HG03571 (cell line): ENCODE measurements around the gene VWA2.

Experiments
- ATAC-seq: cut with Tn5 transposase; IDR thresholded peaks from one replicate; pipeline ENCODE4 v1.9.1; 2021; ENCODE audit not compliant: unreplicated experiment

VWA2 gene

DNA sequence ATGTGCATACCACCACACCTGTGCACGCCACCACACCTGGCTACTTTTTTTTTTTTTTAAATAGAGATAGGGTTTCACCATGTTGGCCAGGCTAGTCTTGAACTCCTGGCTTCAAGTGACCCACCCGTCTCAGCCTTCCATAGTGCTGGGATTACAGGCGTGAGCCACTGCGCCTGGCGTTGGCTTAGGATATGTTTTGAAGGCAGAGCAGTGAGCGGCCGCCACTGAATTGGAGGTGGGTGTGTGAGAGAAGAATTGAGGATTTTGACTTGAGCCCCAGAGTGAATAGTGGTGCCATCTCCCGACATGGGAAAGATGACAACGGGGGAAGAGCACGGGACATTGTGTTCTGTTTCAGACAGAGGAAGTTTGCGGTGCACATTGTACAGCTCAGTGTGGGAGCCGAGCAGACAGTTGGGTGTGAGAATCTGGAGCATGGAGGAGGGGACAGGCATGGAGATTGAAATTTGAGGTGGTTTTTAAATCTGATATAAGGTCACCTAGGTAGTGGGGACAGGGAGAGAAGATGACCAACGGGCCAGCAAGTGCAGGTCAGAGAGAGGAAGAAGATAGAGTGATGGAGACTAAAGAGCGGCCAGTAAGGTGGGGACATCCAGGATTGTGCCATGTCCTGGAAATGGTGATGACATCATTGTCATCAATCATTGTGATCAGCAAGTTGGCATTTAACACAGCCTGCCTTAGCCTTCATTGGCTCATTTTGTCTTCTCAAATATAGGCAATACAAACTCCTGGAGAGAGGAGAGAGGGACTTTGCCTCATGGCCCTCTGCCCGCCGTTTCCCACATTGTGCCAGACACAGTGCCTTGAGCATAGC, 35.8 kb downstream of the VWA2 start:
- ATAC-seq = no peak

DNA sequence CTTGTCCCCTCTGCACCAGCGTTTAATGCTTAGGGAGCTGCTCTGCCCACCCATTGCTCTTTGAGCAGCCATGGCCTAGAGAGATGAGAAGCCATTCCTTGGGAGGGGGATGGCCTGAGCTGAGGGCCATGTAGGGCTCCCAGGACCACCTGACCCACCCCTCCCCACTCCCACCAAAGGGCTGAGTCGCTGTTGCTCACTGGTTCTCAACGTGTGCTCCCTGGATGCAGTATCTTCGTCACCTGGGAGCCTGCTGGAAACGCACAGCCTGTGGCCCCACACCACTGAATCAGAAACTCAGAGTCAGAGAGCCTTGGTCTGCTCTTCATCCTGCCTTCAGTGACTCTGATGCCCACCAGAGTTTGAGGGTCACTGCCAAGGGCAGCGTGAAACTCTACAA, 37.0 kb downstream of the VWA2 start:
- no peak for ATAC-seq

DNA sequence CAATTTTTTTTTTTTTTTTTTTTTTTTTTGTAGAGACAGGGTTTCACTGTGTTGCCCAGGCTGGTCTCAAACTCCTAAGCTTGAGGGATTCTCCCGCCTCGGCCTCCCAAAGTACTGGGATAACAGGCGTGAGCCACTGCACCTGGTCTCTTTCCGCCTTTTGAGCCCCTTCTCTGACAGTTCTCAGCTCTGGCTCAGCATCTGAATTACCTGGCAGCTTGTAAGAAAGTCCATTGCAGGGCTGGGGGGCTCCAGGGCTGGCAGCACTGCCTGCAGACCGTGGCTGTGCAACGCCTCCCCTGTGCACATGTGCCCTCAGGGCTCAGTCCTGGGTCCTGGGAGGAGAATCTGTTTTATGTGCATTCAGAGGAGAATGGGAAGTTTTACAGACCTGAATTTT, 37.6 kb downstream of the VWA2 start:
- ATAC-seq = no peak

DNA sequence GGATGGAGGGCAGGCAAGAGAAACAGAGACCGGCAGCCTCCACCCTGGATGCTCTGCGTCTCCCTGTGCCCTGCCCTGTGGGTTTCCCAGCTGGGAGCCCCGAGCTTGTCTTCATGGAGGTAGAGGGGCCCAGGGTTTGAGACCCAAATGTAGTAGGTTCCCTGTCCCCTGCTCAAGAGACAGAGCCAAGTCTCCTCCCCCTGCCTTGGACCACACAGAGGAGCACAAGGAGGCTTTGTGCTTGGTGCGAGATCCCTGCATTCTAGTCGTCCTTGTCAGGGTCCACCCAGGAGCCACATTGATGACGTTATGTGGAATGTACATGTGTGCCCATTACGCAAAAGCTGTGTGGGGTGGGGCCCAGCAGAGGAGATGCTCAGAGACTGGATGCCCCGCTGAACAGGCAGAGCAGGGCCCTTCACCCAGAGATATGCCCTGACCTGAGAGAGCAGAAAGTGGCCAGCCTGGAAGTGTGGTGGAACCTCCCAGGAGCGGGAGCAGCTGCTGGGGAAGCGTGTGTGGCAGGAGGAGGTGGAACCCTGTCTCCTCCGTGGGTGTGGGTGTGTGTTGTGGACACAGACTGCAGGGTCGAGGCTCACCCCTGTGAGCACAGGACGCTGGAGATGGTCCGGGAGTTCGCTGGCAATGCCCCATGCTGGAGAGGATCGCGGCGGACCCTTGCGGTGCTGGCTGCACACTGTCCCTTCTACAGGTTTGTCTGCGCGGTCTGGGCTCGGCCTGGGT, 39.3 kb downstream of the VWA2 start:
- ATAC-seq = no peak

DNA sequence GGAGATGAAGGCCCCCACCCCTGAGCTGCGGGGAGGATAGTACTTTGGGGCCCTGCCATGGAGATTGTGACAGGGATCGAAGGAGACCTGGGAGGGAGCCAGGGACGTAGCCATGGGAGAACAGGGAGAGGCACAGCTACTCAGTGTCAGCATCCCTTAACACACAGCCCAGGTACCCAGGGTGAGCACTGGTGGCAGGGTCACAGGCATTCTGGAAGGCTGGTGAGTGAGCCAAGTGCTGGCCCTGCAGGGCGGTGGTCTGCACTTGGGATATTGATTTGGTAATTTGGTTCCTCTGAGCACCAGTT, 39.8 kb downstream of the VWA2 start:
- no peak for ATAC-seq

DNA sequence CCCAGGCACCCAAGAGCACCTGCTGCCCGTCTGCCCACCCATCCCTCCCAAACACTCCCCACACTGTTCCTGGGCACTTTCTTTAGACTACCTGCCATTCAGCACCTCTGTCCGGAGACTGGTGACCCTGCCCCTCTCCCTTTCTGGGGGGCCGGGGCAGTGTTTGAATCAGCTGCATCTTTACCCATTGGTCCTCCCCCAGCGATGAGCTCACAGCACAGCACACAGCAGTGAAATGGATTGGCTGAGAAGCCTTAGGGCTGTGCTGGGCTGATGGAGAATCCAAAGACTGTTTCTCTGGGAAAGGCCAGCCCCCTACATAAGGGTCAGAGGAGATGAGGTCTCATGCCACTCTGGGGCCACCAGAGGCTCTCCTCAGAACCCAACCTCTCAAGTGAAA, 40.2 kb downstream of the VWA2 start:
- ATAC-seq = no peak

DNA sequence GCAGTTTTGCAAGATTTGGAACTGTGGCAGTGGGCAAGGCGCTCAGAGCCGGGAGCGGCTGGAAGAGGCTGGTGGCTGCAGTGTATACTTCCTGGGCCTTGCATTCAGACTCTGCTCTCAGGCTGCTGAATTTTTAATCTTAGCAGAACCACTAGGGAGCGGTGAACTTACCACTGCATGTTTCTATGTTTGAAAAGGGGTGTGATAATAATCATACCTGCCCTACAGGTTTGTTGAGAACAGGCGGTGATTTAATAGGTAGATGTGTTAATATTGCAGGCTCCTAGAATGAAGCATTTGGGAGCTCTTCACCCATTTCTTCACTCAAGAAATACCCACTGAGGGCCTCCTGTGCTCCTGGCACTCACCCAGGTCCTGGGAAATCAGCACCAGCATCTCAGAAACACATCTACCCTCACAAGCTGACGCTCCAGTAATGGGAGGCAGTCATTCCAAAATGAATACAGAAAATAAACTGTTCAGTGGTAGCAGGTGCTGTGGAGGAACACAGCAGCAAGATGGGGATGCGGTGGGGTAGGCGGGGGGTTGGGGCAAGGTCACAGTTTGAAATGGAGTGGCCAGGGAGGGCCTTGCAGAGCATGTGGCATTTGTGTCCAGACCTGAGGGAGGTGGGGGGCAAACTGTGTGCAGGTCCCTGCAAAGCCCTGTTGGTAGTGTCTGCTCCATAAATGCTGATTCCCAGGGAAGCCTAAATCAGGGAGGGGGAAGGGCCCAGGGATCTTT, 41.0 kb downstream of the VWA2 start:
- no peak for ATAC-seq

DNA sequence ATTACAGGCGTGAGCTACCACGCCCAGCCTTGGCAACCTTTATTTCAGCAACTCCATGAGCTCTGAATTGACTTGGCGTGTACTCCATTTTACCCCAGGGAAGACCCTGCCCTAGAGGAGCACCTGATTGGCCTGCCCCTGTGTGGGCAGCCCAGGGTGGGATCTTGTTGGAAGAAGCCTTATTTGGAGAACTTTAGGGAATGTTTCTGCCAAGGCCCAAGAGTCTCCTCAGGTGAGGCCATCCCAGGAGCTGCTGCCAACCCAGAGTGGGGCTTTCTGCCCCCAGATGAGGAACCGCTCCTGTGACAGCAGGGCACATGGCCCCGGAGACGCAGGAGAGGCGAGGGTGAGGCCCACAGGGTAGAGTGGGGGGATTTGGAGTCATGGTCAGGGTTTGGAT, 42.0 kb downstream of the VWA2 start:
- ATAC-seq = no peak

DNA sequence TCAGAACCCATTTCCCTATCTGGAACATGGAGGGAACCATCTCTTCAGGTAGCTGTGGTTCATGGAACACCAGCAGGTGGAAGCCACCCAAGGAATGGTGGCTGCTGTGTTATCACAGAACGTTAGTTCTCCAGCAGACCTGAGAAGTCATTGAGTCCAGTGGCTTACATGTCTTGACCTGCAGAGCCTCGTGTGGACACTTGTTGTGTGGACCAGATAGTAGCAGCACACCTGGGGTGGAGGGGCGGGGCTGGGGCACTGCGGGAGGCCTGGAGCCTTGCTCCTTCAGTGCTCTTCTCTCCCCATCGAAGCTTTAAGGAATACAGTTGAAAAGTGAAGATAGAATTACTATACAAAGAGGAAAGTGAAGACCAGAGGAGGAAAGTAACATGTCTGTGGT, 42.4 kb downstream of the VWA2 start:
- no peak for ATAC-seq

DNA sequence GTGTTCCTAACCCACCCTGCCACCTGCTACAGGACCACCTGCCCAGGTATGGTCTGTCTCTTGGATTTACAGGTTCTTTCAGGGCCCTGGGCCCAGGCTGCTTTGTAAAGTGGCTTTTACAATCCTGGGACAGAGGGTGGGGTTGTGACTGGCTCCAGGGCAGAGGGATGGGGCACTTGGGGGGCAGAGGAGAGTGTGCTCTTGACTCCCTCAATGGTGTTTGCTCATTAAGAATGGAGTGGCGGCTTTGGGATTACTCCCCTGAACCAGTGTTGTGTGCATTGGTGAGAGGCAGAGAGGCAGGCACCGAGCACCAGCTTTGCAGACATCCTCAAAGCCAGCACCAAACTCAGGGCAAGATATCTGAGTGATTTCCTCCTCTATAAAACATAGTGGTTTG, 43.5 kb downstream of the VWA2 start:
- no peak for ATAC-seq

DNA sequence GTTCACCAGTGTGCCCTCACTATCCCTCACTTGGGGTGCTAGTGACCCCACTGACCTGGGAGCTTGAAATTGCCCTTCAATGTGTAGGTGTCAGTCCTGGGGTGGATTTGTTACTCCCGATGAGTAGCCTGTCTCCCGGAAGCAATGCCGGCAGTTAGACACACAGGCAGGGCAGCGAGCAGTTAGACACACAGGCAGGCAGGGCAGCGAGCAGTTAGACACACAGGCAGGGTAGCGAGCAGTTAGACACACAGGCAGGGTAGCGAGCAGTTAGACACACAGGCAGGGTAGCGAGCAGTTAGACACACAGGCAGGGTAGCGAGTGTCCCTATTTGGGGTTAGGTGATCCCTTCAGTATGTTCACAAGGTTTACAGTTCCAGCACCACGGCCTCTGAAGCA, 44.0 kb downstream of the VWA2 start:
- no peak for ATAC-seq

DNA sequence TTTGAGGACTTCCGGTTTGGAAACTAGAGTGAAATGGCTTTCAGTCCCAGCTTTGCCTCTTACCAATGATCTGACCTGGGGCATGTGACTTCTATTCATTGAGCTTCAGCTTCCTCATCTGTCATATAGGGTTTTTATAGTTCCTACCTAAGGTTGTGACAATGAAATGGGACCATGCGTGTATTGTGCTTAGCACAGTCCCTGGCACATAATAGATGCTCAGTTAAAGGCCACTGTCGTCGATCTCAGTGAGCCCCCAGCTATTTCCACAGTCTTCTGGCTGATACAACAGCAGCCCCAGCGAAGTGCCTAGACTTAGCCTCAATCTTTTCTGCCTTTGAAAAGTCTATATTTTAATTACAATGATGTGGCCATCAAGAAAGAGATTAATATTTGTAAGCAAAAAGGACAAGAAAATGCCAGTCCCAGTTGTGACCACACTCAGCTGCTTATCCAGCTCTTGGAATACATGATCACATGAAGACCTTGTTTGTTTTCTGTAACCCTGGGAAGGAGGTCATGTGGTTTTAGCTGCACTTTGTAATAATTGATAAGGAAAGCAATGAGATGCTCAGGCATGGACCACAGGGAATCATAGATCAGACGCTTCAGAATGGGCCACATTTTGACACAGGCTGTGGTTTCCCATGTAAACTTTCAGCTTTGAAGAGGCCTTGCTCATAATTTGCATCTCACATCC, 44.6 kb downstream of the VWA2 start:
- ATAC-seq = no peak

DNA sequence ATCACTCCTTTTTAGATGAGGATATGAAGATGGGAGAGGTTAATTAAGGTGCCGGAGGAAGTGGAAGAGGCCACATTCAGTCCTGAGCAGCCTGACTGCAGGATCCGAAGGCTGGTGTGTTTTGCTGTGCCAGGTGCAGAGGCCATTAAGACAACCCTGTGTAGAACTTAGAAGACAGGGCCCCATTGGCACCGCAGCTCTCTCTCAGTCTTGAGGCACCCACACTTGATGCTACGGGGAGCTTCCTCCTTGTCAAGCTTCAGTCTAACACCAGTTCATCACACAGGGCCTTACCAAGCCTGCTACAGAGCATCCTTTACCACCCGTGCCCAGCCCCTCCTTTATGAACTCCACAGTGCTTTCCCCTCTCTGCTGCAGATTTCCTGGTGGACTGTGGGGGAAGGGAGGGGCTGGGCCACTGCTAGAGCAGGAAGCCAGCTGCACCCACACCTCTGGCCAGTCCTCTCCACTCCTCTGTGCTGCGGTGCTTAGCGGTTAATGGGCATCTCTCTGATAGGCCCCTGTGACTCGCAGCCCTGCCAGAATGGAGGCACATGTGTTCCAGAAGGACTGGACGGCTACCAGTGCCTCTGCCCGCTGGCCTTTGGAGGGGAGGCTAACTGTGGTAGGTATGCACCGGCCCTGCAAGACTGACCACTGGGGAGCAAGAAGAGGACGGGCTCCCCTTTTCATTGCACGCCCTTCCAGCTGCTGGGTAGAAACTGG, 45.5 kb downstream of the VWA2 start:
- ATAC-seq = no peak

DNA sequence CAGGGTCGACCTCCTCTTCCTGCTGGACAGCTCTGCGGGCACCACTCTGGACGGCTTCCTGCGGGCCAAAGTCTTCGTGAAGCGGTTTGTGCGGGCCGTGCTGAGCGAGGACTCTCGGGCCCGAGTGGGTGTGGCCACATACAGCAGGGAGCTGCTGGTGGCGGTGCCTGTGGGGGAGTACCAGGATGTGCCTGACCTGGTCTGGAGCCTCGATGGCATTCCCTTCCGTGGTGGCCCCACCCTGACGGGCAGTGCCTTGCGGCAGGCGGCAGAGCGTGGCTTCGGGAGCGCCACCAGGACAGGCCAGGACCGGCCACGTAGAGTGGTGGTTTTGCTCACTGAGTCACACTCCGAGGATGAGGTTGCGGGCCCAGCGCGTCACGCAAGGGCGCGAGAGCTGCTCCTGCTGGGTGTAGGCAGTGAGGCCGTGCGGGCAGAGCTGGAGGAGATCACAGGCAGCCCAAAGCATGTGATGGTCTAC, 46.9 kb downstream of the VWA2 start:
- no peak for ATAC-seq

DNA sequence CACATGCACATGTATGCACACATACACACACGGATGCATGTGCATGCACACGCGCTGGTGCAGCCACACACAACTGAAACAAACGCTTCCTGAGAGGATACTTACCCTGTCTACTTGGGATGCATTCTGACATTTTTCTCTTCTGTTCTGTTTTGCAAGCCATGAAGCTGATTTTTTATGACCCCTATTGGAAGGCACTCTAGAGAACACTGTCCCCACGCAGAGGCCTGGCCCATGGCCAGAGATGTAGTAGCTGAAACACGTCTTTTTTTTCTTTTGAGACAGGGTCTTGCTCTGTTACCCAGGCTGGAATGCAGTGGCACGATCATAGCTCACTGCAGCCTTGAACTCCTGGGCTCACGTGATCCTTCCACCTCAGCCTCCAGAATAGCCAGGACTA, 47.9 kb downstream of the VWA2 start:
- ATAC-seq = no peak

DNA sequence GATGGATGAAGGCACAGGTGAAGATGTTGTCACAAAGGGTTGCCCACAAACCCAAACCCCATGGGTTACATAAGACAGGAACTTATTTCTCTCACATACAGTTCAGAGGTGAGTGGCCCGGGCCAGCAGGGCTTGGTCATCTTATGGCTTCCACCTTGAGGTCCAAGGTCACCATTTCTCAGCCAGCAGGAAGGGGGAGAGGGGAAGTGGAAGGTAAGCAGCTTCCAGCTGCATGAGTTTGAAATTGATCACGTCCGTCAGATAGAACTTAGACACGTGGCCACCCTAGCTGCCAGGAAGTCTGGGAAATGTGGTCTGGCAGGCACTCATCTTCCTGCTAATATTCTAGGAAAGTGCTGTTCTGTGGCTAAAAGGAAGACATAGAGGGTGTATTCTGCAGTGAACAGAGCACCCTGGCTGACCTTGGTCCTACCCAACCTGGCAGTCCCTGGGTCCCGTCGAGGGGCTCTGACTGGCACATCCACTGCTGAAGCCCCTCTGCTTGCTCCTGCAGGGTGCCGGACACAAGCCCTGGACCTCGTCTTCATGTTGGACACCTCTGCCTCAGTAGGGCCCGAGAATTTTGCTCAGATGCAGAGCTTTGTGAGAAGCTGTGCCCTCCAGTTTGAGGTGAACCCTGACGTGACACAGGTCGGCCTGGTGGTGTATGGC, 49.5 kb downstream of the VWA2 start:
- no peak for ATAC-seq

DNA sequence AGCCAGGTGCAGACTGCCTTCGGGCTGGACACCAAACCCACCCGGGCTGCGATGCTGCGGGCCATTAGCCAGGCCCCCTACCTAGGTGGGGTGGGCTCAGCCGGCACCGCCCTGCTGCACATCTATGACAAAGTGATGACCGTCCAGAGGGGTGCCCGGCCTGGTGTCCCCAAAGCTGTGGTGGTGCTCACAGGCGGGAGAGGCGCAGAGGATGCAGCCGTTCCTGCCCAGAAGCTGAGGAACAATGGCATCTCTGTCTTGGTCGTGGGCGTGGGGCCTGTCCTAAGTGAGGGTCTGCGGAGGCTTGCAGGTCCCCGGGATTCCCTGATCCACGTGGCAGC, 50.0 kb downstream of the VWA2 start:
- ATAC-seq = no peak

DNA sequence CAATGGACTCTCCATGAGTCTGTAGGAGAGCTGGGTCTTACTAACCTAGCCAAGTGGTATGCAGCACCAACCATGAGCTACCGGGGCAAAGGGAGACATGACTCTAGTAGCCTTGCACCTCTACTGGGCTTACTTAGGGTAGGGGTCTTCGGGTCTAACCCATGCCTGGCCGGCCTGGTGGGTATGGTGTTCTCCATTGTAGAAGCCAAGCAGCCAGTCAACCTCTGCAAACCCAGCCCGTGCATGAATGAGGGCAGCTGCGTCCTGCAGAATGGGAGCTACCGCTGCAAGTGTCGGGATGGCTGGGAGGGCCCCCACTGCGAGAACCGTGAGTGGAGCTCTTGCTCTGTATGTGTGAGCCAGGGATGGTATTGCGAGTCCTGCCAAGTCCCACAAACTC, 51.0 kb downstream of the VWA2 start:
- no peak for ATAC-seq

DNA sequence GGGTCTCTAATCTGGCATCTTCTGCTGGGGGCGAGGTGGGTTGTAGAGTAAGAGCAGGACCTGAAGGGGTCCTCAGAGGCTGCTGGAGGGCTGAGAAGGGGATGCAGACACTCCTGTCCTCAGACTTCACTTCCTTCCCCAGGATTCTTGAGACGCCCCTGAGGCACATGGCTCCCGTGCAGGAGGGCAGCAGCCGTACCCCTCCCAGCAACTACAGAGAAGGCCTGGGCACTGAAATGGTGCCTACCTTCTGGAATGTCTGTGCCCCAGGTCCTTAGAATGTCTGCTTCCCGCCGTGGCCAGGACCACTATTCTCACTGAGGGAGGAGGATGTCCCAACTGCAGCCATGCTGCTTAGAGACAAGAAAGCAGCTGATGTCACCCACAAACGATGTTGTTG, 52.0 kb downstream of the VWA2 start:
- ATAC-seq = no peak

DNA sequence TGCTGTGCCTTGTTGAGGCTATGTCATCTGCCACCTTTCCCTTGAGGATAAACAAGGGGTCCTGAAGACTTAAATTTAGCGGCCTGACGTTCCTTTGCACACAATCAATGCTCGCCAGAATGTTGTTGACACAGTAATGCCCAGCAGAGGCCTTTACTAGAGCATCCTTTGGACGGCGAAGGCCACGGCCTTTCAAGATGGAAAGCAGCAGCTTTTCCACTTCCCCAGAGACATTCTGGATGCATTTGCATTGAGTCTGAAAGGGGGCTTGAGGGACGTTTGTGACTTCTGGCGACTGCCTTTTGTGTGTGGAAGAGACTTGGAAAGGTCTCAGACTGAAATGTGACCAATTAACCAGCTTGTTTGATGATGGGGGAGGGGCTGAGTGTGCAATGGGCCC, 52.5 kb downstream of the VWA2 start:
- ATAC-seq = no peak
